Body of pancreas (tissue), 4 donors: ENCODE data around the gene SEC31A. TPM values are rescaled to one million over a fixed set of nuclear protein-coding genes. Genes with fewer than 3 reads are reported as not detected.
A peak's percentile ranks its signal among the peaks of the same experiment; 100 is the strongest.
"Not testable (repeated sequence)": the region's sequence is repeated elsewhere in the genome, so short reads cannot be mapped to it uniquely, and the experiment has no call there.

Source experiments
- ATAC-seq: fragments of 150-250 bp; one replicate; pipeline ENCODE4 v1.9.1; 2016
- DNase-seq, 4 donors: peaks; one replicate each; pipeline ENCODE4 v3.0.0-alpha.2; 2019
- H3K27ac ChIP-seq, 4 donors: fragments of 200-600 bp; sonication (generic); 1 replicate in 3 of 4; 2 replicates in 1 of 4; pipeline versions ENCODE4 v1.5.1 to v1.6.1; 2016 to 2019; ENCODE audit warnings: mild to moderate bottlenecking in 1 of 4, mixed read lengths in 1 of 4, moderate library complexity in 1 of 4
- H3K27me3 ChIP-seq, 2 donors: fragments of 200-600 bp; sonication (generic); one replicate each; pipeline ENCODE4 v1.6.0; 2016; ENCODE audit warnings: mild to moderate bottlenecking in 1 of 2
- H3K36me3 ChIP-seq, 2 donors: fragments of 200-600 bp; sonication (generic); replicated peaks in 1 of 2; 2 replicates each; pipeline ENCODE4 v1.5.1; 2016; ENCODE audit warnings: low read depth in 2 of 2; ENCODE audit not compliant: insufficient read depth in 1 of 2
- H3K4me1 ChIP-seq: fragments of 200-600 bp; sonication (generic); one replicate; pipeline ENCODE4 v1.6.0; 2016
- H3K4me3 ChIP-seq, 2 donors: fragments of 200-600 bp; sonication (generic); 1 replicate in 1 of 2; 2 replicates in 1 of 2; pipeline ENCODE4 v1.5.1; 2016 to 2019
- H3K9me3 ChIP-seq, 3 donors: fragments of 200-600 bp; sonication (generic); 1 replicate in 2 of 3; 2 replicates in 1 of 3; pipeline ENCODE4 v1.5.1; 2016
- POLR2A ChIP-seq, 3 donors: fragments of 450-650 bp; IDR thresholded peaks; one replicate each; pipeline ENCODE4 v1.6.1; 2016; ENCODE audit warnings: antibody characterized with exemption in 3 of 3, mild to moderate bottlenecking in 2 of 3
- WGBS, 2 donors: methylation state at CpG; one replicate each; pipeline ENCODE4 v1.1.5; 2017; 5-methylcytosine and 5-hydroxymethylcytosine counted together
- intact Hi-C: fragments of 100-400 bp; cut with DNase I; formaldehyde crosslinking; loops from one replicate; pipeline ENCODE4 v1.15.1; 2023
- total RNA-seq, 2 donors: library from RNA; depleted of rRNA; stranded (reverse); fragments of >200 nt; gene quantifications; one replicate each; pipeline ENCODE4 v1.1.0, GENCODE V29; 2016
- TF ChIP-seq, protein P1 (sequence below), 7 experiments: fragments of 450-650 bp in 4 of 7; fragments of 200-600 bp in 3 of 7; sonication (generic) in 3 of 7; IDR thresholded peaks; one replicate each; pipeline ENCODE4 v1.5.1; 2016 to 2019; ENCODE audit warnings: antibody characterized with exemption in 7 of 7

Gene SEC31A
- total RNA-seq, 2 donors from 2014 or later: 215 to 245 TPM

GRCh38 chr4:82866706-82867385 is 24.1 kb downstream of the SEC31A start:
- Histone ChIP-seq H3K9me3 (no peaks in the 10 kb centered on the region), H3K4me3 (no peak overlapping the region), H3K36me3 (peaks cover 21 to 26% of the 10 kb centered on the region in 2 donors), H3K27me3 (no peaks in the 10 kb centered on the region), H3K27ac (peak overlapping the region; percentile 26 to 81 (median 60)), H3K4me1 (peaks cover 33% of the 10 kb centered on the region)
- peak; percentile 76 for ATAC-seq
- intact Hi-C loops: no loop called here
- 46 to 58% methylated on average over 8 of the region's 8 CpGs for WGBS, 2 donors
- DNase-seq: no peak
- TF ChIP-seq, protein P1, sequence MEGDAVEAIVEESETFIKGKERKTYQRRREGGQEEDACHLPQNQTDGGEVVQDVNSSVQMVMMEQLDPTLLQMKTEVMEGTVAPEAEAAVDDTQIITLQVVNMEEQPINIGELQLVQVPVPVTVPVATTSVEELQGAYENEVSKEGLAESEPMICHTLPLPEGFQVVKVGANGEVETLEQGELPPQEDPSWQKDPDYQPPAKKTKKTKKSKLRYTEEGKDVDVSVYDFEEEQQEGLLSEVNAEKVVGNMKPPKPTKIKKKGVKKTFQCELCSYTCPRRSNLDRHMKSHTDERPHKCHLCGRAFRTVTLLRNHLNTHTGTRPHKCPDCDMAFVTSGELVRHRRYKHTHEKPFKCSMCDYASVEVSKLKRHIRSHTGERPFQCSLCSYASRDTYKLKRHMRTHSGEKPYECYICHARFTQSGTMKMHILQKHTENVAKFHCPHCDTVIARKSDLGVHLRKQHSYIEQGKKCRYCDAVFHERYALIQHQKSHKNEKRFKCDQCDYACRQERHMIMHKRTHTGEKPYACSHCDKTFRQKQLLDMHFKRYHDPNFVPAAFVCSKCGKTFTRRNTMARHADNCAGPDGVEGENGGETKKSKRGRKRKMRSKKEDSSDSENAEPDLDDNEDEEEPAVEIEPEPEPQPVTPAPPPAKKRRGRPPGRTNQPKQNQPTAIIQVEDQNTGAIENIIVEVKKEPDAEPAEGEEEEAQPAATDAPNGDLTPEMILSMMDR (IDR thresholded peaks at IDR 0.05): no peak
- TF ChIP-seq POLR2A (IDR thresholded peaks at IDR 0.05): no peak

- DNase-seq, H3K9me3 ChIP-seq, intact Hi-C loops, H3K27me3 ChIP-seq, ATAC-seq, H3K4me3 ChIP-seq: not testable (repeated sequence)
- WGBS, 2 donors: 73 to 79% methylated on average over 6 of the region's 6 CpGs
- Histone ChIP-seq H3K36me3 (peaks cover 21 to 22% of the 10 kb centered on the region in 2 donors), H3K27ac (peak overlapping the region in 3 of 4 donors; percentile 47 to 81 (median 72)), H3K4me1 (peaks cover 33% of the 10 kb centered on the region)
Measured at GRCh38 chr4:82866033-82866432, 24.9 kb downstream of the SEC31A start.

- H3K27me3 ChIP-seq: no peaks in the 10 kb centered on the region
- intact Hi-C loops: no loop called here
- peaks cover 18 to 21% of the 10 kb centered on the region in 2 donors for H3K36me3 ChIP-seq
- TF ChIP-seq, protein P1 (IDR thresholded peaks at IDR 0.05): no peak
- TF ChIP-seq POLR2A (IDR thresholded peaks at IDR 0.05): no peak
- H3K4me1 ChIP-seq: peaks cover 33% of the 10 kb centered on the region
- 3% methylated on average over 1 of the region's 1 CpG for WGBS, 2 donors
- peak overlapping the region in 3 of 4 donors; percentile 47 to 81 (median 72) for H3K27ac ChIP-seq
- peak; percentile 74 for ATAC-seq
- DNase-seq: peak in 1 of 4 donors; percentile 51
- no peak overlapping the region for H3K4me3 ChIP-seq
- H3K9me3 ChIP-seq: no peaks in the 10 kb centered on the region
Measured at GRCh38 chr4:82865592-82865991, 25.4 kb downstream of the SEC31A start.

- ATAC-seq (no peak), DNase-seq (no peak)
- no peaks in the 10 kb centered on the region for H3K27me3 ChIP-seq
- intact Hi-C loops: no loop called here
- no peaks in the 10 kb centered on the region for H3K9me3 ChIP-seq
- no peak overlapping the region for H3K4me3 ChIP-seq
- WGBS, 2 donors: 65 to 72% methylated on average over 6 of the region's 6 CpGs
- H3K4me1 ChIP-seq: peaks cover 33% of the 10 kb centered on the region
- TF ChIP-seq, protein P1 (IDR thresholded peaks at IDR 0.05): no peak
- TF ChIP-seq POLR2A (IDR thresholded peaks at IDR 0.05): no peak
- peak overlapping the region in 3 of 4 donors; percentile 14 to 81 (median 72) for H3K27ac ChIP-seq
- peaks cover 13% of the 10 kb centered on the region in 2 donors for H3K36me3 ChIP-seq
Measured at GRCh38 chr4:82864336-82864979, 26.5 kb downstream of the SEC31A start.

DNA sequence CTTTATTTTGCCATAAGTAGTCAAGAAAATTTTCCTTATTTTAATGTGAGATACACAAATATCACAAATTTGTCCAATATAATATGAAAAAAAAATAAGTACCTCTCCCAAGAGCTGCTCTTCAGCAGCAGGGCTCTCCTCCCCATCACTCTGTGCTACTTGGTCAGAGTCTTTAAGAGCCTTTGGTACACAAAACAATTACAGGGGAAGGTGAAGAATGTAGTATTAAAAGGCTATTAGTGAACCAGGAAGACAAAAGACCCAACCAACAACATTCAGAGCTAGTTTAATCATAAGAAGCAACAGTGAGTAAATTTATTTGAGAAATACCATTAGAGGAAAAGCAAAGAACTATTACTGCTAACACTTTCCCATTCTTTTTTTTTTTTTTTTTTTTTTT is 29.4 kb downstream of the SEC31A start:
- no peaks in the 10 kb centered on the region for H3K9me3 ChIP-seq
- H3K4me1 ChIP-seq: peaks cover 23% of the 10 kb centered on the region
- TF ChIP-seq, protein P1 (IDR thresholded peaks at IDR 0.05): no peak
- no peak for TF ChIP-seq POLR2A (IDR thresholded peaks at IDR 0.05)
- no peak for DNase-seq
- no peak overlapping the region for H3K27ac ChIP-seq
- H3K27me3 ChIP-seq: no peaks in the 10 kb centered on the region
- peaks cover 9 to 18% of the 10 kb centered on the region in 2 donors for H3K36me3 ChIP-seq
- H3K4me3 ChIP-seq: no peak overlapping the region
- intact Hi-C loops: no loop called here
- no peak for ATAC-seq

DNA sequence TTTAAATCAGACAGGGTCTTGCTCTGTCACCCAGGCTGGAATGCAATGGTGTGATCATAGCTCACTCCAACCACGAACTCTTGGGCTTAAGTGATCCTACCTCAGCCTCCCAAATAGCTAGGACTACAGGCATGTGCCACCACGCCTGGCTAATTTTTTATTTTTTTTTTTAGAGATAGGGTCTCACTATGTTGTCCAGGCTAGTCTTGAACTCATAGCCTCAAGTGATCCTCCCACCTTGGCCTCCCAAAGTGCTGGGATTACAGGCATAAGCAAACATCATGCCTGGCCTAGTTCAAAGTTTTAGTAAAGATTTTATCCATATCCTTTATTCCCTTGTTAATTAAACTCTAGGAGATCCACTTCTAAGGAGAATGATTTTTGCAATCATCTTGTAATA is 30.5 kb downstream of the SEC31A start:
- H3K9me3 ChIP-seq, H3K27me3 ChIP-seq, ATAC-seq, H3K27ac ChIP-seq, DNase-seq, H3K4me3 ChIP-seq, intact Hi-C loops: not testable (repeated sequence)
- WGBS, 2 donors: 95 to 96% methylated on average over 2 of the region's 2 CpGs
- Histone ChIP-seq H3K36me3 (peaks cover 9 to 23% of the 10 kb centered on the region in 2 donors), H3K4me1 (peaks cover 16% of the 10 kb centered on the region)
